GM04504 (cell line): Measurements from ENCODE around the gene SHISA6.

ENCODE experiments used
- DNase-seq: peaks from one replicate; pipeline ENCODE4 v3.0.0-alpha.2; 2012; ENCODE audit warnings: low read depth

The SHISA6 gene

DNA sequence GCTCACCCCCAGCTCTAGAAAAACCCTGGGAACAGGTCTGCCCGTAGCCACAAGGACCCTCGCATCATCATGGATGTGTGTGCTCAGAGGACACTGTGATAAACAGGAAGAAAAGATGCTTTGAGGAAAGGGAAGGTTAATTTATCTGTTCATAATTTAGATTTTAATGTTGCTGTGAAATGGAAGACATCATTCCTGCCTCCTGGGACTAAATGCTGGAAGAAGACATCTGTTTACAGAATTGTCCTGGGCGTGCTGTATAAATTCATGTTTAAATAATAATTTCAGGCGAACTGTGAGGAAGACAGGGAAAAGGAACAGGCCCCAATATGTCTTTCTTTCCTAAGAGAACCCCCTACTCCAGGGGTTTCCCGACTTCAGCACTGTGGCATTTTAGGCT lies 112.6 kb downstream of the SHISA6 start:
- DNase-seq = no peak

DNA sequence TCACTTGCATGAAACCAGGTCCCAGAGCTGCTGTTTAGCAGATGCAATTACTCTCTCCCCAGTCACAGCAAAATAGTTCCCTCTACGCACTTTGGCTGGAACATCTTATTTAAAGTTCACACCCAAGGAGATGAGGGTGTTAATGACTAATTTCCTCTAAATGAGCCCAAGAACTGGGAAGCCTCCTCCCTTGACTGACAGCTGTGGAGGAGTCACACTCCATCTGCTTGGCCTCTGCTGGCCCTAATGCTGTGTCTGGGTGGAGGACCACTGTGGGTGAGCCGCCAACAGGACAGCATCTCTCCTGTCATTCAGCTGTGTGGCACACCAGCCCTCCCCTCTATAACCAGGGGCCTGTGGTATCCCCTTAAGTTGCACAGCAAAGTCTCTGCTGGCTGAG lies 115.4 kb downstream of the SHISA6 start:
- DNase-seq = no peak

DNA sequence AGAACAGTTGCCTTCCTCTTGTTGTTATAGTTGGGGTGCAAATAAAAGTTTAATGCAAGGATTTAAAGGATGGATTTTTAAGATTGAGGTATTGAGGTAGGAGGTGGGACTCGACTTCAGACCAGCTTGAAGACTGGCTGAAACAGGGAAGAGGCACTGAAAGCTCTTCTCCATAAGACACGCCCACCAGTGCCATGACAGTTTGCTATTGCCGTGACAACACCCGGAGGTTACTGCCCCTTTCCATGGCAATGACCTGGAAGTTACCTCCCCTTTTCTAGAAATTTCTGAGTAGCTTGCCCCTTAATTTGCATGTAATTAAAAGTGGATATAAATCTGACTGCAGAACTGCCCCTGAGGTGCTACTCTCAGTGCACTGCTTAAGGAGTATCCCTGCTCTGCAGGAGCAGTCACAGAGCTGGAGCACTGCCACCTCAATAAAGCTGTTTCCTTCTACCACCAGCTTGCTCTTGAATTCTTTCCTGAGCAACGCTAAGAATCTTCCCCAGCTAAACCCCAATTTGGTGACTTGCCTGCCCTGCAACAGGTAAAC lies 122.6 kb downstream of the SHISA6 start:
- no peak for DNase-seq

DNA sequence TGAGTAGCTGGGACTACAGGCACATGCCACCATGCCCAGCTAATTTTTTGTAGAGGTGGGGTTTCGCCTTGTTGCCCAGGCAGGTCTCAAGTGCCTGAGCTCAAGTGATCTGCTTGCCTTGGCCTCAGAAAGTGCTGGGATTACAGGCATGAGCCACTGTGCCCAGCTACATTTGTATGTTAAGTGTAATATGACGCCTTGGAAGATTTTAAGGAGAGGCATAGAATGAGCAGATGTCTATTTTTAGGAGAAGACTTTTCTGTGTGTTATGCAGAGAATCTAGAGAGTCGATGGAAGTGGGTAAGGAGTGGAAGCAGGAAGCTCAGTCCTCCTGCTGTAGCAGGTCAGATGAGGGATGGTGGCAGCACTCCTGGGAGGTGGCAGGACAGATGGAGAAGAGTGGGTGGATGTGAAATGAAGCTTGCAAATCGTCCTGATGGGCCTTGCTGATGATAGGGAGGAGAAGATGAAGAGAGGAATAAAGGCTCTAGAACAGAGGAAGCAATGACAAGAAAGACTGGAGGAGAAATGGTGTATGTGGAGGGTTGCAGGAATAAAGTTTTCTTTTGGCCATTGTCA lies 125.3 kb downstream of the SHISA6 start:
- DNase-seq = no peak

DNA sequence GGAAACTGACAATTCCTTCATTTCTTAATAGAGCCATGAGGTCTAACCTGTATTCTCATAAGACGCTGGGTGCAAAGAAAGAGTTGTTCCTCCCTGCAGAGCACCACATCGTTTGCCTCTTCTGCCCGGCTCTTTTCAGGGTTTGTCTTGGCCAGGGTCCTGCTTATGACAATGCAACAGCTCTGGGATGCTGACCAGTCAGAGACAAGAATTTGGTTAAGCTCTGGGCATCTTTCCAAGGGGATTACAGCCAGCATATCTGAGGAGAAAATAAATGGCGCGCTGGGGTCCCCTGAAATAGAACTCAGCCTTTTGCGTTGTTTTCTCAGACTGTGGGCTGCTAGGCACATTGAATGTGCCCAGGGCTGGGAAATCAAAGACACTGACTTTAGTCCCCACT lies 128.6 kb downstream of the SHISA6 start:
- no peak for DNase-seq

DNA sequence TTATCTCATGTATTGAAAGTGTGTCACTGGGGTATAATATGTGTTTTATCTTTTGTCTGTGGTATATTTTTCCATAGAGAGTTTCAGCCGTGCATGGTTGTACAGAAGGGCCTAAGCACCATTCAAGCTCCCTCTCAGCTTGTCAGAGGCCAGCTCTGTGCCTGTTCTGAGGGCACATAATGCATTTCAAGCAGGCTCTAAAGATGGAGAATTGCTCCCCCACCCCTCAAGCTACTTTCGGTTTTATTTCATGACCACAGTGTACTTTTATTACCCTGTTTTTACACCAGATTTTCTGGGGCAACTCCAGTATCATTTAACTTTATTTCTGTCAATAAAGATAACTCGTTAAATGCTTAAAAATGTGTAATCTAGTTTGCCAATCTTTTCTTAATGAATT lies 131.7 kb downstream of the SHISA6 start:
- no peak for DNase-seq

DNA sequence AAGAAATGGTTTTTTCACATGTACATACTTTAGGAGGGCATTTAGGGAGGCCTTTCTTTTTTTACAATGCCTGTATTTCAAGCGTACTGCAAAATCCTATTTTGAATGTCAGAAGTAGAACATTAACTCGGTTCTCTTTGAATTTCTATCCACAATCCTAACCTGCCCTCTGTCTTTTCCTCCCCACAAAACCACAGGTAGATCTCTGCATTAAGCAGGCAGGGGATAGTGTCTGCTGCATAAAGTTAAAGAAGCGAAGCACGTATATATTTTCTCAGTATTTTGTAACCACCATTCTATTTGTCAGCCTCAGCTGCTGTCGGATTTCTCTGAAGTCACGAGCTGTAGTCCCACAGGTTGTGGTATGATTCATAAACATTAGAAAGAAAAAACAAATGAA lies 137.5 kb downstream of the SHISA6 start:
- no peak for DNase-seq

DNA sequence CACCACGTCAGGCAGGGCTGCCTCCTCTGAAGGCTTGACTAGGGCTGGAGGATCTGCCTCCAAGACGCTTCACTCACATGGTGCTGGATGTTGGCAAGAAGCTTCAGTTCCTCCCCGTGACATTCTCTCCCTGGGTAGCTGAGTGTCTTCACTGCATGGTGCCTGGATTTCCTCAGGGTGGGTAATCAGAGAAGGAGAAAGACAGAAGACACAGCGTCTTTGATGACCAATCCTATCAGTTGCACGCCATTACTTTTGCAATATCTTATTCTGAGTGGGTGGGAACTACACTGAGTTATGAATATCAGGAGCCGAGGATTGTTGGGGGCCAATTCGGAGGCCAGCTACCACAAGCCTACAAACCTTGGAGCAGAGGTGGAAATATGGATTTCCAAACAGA lies 139.7 kb downstream of the SHISA6 start:
- DNase-seq = no peak

DNA sequence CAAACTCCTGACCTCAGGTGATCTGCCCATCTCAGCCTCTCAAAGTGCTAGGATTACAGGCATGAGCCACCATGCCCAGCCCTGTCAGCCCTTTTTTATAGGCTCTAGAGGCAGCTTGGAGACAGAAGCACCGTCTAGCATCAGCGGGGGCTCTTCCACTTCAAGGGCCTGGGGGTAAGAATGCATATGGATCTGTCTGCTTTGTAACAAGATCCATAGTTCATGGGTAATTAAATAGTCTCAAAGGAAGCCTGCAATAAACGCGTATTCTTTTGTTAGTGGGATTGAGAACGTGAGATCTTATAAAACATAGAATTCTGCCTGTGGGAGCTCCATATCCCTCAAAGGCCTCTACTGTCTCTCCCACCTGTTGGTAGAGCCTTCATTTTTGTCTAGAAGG lies 142.1 kb downstream of the SHISA6 start:
- no peak for DNase-seq

DNA sequence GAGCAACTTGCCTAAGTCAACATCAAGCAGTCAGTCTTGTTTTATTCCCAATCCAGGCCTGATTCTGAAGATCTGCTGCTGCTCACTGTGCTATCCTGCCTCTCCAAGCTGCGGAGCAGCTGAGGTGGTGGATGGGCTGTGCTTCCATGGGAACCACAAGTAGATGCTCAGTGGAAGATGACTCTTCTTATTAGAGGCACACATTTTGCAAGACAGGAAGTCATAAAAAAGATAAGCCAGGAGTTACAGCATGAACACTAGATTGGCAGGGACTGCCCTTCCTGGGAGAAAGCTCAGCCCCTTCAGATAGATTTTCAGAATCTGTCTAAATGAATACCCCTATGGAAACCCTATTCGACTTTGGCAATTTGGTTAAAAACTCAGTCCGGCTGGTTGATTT lies 143.1 kb downstream of the SHISA6 start:
- no peak for DNase-seq

DNA sequence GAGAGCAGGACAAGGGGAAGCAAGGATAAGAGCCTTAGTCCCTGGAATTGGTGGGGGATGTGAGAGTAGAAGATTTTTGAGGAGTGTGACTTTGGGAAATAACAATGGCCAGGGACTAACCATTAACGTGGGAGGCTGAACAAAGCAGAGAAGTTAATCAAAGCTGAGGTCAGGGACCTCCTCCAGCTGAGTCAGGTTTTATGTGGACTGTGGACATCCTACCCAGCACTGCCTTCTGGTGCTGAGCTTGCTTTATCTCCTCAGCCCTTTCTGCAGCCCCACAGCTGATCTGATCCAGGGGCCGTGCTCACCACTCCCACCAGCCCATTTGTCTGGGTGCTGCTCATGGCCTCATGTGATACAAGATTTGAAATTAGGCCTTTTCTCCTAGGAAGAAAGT lies 146.6 kb downstream of the SHISA6 start:
- no peak for DNase-seq

DNA sequence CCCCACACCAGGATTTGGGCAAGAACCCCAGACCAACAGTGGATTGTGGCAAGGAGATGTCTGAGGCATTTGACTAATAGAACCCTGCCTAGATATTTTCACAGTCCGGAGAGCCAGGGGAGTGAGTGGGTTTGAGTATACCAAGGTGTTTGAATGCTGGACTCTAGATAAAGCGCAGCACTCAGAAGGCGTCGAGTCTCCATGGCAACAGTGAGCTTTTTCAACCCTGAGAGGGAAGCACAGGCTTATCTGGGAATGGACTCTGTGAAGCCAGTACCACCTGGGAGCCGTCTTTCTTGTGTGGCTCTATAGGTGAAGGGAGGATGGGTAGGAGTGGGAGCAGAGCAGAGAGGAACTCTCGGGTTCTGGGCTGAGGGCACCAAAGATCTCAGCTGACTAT lies 147.0 kb downstream of the SHISA6 start:
- no peak for DNase-seq

DNA sequence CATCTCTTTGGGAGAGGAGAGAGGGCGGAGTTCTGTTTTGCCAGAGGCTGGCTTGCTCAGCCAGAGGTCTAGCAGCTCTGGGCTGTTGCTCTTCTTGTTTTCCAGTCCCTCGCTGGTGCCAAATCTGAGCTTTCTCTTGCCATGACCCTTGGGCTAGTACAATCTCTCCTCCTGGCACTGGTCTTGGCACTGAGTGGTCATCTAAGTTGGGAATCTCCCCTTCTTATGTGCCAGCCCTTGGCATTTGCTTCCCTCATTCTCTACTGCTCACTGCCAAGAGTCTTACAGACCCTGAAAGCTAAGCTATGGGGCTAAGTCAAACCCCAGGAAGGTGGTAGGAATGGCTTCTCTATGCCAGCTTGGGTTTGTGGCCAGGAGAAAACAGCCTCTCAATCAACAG lies 148.6 kb downstream of the SHISA6 start:
- DNase-seq = no peak

DNA sequence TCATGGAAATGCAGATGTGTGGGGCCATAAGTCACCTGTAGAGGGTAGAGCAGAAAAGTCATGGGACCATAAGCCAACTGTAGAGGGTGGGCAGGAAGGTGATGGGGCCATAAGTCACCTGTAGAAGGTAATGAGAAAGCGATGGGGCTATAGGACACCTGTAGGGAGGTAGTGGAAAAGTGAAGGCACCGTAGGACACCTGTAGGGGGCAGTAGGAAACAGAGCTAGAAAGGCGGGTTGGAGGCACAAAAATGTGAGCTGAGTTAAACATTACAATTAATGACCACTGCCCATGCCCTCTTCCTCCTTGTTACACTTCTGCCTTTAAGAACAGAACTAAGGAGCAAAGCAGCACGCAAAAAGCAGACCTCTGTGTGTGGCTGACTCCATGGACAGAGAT lies 150.1 kb downstream of the SHISA6 start:
- DNase-seq = no peak

DNA sequence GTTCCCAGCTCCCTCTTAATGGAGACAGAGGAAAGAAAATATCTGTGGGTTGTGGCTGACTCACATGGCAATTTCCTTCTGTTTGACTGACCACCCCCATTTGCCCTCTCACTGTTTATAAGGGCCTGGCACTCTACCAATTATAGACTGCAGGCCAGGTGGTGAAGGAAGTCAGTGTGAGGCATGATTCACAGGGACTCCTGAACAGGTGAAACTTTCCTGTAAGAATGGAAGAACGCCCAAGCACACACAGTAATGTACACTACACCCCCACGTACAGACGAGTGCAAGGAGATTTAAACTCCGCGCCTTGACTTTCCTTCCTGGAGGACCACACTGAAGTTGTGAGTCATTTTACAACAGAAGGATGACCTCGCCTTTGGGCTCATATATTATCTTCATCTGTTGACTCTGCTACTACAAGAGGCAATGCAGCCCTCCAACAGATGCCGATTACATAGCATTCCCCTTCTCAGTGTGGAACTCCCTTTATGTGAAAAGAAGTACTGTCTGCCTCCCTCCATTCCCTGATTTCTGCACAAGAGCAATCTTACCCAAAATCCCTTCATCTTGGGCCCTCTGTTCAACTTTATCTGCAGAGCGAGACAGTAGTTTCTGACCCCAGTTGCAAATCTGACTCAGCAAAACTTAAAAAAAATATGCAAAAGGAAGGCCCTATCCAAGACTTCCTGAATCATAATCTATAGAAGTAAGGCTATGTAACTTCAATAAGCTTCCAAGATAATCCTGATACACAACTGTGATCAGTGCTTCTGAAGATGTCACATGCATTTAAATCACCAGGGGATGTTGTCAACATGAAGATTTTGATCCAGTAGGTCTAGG lies 163.6 kb downstream of the SHISA6 start:
- no peak for DNase-seq

DNA sequence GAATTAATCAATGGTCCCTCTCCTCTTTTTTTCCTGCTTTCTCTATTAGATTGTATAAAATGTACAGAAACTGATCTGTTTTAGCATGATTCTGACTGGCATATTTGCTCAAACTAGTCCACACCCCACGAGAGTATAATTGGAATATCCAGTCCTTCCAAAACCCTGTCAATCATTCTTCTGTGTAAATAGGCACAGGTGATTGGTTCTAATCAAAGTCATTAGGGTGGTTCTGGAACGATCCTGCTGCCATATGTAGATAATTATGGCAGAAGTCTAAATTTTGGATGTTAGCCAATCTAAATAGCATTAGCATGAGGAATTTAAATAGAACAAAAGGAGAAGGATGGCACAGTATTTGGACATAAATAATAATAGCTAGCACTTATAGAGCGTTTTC lies 165.7 kb downstream of the SHISA6 start:
- no peak for DNase-seq

DNA sequence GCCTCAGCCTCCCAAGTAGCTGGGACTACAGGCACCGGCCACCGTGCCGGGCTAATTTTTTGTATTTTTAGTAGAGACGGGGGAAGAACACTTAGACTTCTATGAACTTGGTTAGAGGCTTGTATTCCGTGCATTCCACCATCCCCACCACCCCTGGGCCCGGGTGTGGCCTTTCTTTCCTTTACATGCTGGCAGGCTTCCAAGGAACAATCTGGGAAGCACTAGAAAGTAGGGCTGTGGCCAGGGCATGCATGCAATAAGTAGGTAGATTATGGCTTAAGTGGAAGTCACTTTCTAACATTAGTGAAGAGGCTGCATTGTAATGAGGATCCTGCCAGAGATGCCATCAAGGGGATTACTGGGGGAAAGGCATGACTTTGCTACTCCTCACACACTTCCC lies 171.6 kb downstream of the SHISA6 start:
- DNase-seq = no peak

DNA sequence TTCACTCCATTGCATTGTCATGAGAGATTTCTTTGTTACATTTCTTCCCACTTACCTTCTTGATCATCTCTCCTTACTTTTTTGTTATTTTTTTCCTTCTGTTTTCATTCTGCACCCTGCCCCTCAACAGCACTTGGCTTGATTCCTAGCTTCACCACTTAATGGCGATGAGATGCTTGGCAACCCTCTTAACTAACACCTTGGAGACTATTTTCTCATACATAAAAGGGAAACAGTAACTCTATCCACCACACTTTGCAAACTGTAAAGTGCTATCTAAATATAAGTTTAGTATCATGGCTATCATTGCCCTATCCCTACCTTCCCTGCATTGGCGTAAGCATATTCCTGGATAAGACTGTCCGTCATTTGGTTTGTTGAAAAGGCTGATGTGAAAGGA lies 177.3 kb downstream of the SHISA6 start:
- no peak for DNase-seq

DNA sequence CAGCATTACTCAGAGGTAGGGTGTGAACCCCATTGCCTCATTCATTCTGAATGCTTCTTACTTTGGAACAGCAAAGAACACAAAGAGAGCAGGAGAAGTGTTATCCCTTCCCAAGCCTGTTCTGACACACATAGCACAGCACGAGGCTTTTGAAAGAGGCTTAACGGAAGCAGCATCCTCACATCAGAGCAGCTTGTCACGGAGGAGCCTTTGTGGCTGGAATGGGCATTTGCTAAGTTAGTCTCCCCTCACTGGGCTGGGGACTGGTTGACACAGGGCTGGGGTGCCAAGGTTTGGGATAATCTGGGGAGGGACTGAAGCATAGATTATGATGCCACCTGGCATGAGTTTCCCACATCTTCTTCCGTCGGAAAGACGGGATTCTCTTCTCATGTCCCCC lies 189.7 kb downstream of the SHISA6 start:
- no peak for DNase-seq

DNA sequence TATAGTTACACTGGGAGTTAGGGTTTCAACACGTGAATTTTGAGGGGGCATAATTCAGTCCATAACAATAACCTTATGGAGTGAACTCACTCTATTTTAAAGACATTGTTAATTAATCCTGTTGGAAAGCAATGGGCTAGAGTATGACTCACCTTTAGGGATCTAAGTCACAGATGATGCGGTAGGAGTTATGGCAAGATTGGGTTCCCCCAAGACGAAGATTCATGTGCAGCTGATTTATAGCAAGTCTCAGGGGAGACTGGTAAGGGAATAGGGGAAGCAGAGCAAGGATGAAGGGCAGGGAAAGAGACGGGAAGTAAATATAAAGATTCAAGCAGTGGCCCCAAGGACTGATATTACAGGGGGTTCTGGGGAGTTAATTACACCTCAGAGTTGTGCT lies 197.7 kb downstream of the SHISA6 start:
- no peak for DNase-seq

DNA sequence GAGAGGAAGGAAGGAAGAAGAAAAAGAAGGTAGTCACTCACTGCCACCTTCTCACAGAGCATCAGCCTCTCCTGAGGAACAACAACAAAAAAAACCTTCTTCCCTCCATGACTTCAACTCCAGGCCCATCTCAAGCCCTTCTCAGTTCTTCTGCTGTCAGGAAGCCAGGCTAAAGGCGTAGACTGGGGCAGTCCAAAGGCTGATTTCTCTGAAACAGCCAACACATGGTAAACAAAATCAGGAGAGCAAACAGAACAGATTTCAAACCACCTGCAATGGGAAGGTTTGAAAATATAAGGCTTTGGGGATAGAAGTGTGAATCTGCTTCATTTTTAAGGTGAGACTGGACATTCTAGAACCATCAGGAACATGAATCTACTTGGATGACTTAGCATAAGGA lies 200.0 kb downstream of the SHISA6 start:
- no peak for DNase-seq

DNA sequence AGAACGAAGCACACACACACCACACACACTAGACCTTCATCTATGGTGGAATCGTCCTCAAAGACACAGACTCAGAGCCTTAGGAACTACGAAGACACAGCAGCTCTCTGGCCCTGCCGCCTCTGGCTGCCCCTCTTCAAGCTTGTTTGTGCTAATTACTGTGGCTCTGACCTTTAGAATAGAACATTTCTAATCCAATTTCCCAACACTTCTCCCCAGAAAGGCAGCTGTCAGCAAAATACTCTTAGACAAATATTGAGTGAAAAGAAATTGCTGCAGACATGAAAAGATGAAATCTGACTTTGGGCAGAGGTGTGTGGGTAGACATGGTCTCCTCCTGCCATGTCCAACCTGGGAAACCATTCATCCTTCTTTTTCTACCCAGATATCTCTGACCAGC lies 205.3 kb downstream of the SHISA6 start:
- no peak for DNase-seq

DNA sequence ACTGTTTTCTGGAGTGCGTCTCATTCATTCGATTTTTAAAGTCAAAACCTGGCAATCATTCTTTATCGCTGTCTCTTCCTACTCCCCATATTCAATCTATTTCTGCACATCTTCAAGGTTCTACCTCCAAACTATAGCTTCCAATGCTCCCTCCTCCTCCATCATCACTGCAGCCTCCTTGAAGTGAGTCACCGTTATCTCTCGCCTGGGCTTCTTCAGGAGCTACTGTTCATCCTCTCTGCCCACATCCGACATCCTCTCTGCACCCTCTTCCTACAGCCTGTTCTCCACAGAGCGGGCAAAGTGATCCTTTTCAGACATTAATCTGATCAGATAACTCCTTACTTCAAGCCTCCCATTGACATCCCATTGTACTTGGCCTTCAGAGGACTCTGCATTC lies 213.1 kb downstream of the SHISA6 start:
- DNase-seq = no peak

DNA sequence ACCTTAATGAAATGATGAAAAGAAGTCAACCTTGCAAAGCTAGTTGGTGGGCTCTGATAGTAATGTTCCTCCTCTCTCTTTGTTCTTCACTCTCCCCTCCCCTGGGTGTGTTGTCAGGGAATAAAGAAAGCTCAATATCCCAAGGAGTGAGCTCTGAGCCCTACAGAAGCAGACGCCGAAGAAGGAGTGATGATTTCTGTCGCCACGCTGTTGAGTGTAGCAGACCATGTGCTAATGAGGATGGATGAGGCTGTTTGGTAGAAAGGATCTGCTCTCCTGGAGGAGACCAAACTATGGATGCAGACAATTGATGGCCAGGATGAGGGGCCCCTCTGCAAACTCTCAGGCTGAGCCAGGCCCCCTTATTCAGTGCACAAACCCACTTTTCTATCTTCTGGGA lies 217.3 kb downstream of the SHISA6 start:
- DNase-seq = no peak
